ENCODE results near the gene HTR2B.

Gene HTR2B

DNA sequence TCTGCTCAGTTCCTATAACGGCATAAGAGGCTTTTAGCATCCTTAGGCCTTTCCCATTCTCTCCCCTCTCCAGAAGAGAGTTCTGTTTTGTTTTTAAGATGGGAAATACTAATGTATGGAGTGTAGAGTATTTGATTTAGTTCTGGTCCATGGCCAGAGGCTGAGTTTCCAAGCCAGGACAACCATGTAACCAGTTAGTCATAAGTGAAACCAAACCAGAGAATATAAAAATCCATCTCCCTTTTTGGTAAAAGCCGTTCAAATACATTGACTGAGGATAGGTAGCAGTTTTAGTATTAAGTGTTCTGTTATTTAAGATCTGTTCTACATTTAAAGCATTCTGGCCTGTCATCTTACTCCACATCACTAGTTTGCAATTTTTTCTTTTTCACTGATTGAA, 65.1 kb downstream of the HTR2B start:
- no peak overlapping the region for H3K27ac ChIP-seq
- TF ChIP-seq CTCF (conservative IDR thresholded peaks at IDR 0.05) (no peak), ZFX (IDR thresholded peaks at IDR 0.05) (no peak)

DNA sequence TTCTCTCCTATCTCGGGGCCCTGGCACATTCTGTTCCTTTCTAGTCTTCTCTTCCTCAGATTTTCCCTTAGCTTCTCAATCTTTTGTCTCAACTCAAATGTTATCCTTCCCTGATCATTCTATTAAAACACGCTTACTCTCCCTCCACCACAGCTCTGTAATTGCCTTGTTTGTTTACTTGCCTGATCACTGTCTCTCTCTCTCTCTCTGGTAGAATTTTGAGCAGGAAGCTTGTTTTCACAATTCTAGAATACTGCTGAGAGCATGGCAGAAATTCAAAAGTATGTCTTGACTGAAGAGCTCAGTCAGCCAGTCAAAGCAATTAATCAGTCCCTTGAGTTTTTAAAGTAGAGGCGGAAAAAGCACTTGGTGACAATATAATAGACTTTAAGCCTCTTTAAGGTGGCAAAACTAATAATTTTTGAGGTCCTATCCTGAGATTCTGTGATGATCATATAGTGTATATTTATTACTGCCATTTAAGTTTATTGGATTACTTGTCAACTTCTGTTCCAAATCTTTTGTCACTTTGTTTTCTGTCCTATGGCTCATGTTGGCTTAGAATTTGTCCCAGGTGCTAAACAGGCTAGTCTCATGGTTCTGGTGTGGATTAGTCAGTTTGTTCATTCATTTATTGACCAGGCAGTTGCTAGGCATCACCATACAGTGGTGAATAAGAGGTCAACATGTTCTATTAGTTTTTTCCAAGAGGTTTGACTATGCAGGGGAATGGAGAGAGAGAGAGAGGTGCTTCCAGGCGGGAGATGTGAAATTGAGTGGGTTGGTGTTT, 65.9 kb downstream of the HTR2B start:
- no peak overlapping the region for H3K27ac ChIP-seq

More for the DNA sequence above, 65.9 kb downstream of the HTR2B start:
- TF ChIP-seq CTCF (conservative IDR thresholded peaks at IDR 0.05) (no peak), ZFX (IDR thresholded peaks at IDR 0.05) (no peak)
